B cell (primary cell): ENCODE measurements around the gene LRRC57. TPM values are rescaled to one million over a fixed set of nuclear protein-coding genes. Genes with fewer than 3 reads are reported as not detected.

Experiments
- ATAC-seq: fragments of 200-7000 bp; cut with Tn5 transposase; one replicate; pipeline ENCODE4 v1.10.0; 2021; ENCODE audit warnings: low read depth, mild to moderate bottlenecking, moderate number of reproducible peaks, moderate library complexity
- CTCF ChIA-PET: fragments of 350-600 bp; sonication (Branson Sonifier 250); formaldehyde crosslinking; loops from one replicate; lab custom pipeline; 2021; ENCODE audit warnings: antibody characterized with exemption, inconsistent platforms; lab: Charles Lee
- POLR2A ChIA-PET: fragments of 350-600 bp; sonication (Branson Sonifier 250); formaldehyde crosslinking; loops from one replicate; lab custom pipeline; 2021; ENCODE audit warnings: antibody characterized with exemption; lab: Charles Lee
- DNase-seq: peaks from one replicate; pipeline ENCODE4 v3.0.0; 2013
- H2AFZ ChIP-seq: 2 replicates; pipeline ENCODE4 v1.6.1; 2012; ENCODE audit warnings: mild to moderate bottlenecking, low read depth, low read length; ENCODE audit not compliant: insufficient read depth, poor library complexity, severe bottlenecking
- H3K27ac ChIP-seq, 2 donors: 1 replicate in 1 of 2; 2 replicates in 1 of 2; pipeline ENCODE4 v1.5.1; 2012 to 2013; ENCODE audit warnings: low read length in 2 of 2, mild to moderate bottlenecking in 2 of 2, moderate library complexity in 1 of 2
- H3K27me3 ChIP-seq, 4 experiments: fragments of 200-600 bp in 1 of 4; sonication (generic) in 1 of 4; replicated peaks in 1 of 4; 1 replicate in 2 of 4; 2 replicates in 2 of 4; pipeline versions ENCODE4 v1.6.1 to v1.7.0; 2013 to 2016; ENCODE audit warnings: low read length in 3 of 4, mild to moderate bottlenecking in 2 of 4, mixed read lengths in 1 of 4, moderate library complexity in 1 of 4; ENCODE audit not compliant: insufficient read depth in 4 of 4, control insufficient read depth in 3 of 4; ENCODE audit errors: control extremely low read depth in 1 of 4
- H3K36me3 ChIP-seq, 2 experiments: replicated peaks in 1 of 2; 1 replicate in 1 of 2; 2 replicates in 1 of 2; pipeline versions ENCODE4 v1.6.1 to v1.7.1; 2013; ENCODE audit warnings: low read length in 1 of 2; ENCODE audit not compliant: insufficient read depth in 2 of 2, control insufficient read depth in 1 of 2; ENCODE audit errors: control extremely low read depth in 1 of 2, extremely low read depth in 1 of 2
- H3K4me1 ChIP-seq, 2 donors: fragments of 200-600 bp in 1 of 2; sonication (generic) in 1 of 2; 1 replicate in 1 of 2; 2 replicates in 1 of 2; pipeline versions ENCODE4 v1.5.1 to v1.6.1; 2013 to 2017; ENCODE audit warnings: low read length in 2 of 2; ENCODE audit not compliant: control insufficient read depth in 2 of 2, insufficient read depth in 2 of 2
- H3K4me2 ChIP-seq: replicated peaks from 2 replicates; pipeline ENCODE3; 2012; ENCODE audit warnings: mild to moderate bottlenecking, low read depth, low read length; ENCODE audit not compliant: poor library complexity, severe bottlenecking
- H3K4me3 ChIP-seq, 5 experiments: fragments of 200-600 bp in 1 of 5; sonication (generic) in 1 of 5; 1 replicate in 3 of 5; 2 replicates in 2 of 5; pipeline versions ENCODE4 v1.5.1 to v1.7.0; 2011 to 2016; ENCODE audit warnings: low read length in 4 of 5, mild to moderate bottlenecking in 4 of 5, low read depth in 2 of 5, control low read depth in 1 of 5, moderate library complexity in 1 of 5; ENCODE audit not compliant: insufficient read depth in 1 of 5; ENCODE audit errors: control extremely low read depth in 1 of 5, extremely low read depth in 1 of 5
- H3K79me2 ChIP-seq: fragments of 200-600 bp; sonication (generic); one replicate; pipeline ENCODE4 v1.6.0; 2016; ENCODE audit warnings: low read length; ENCODE audit not compliant: control insufficient read depth, insufficient read depth
- H3K9ac ChIP-seq: fragments of 200-600 bp; sonication (generic); 2 replicates; pipeline ENCODE4 v1.6.1; 2017; ENCODE audit warnings: mild to moderate bottlenecking, low read length, moderate library complexity
- H3K9me3 ChIP-seq, 3 donors: one replicate each; pipeline versions ENCODE4 v1.6.1 to v1.7.1; 2013; ENCODE audit warnings: low read length in 2 of 3; ENCODE audit not compliant: control insufficient read depth in 2 of 3, insufficient read depth in 1 of 3; ENCODE audit errors: control extremely low read depth in 1 of 3
- H4K20me1 ChIP-seq: 2 replicates; pipeline ENCODE4 v1.6.0; 2012; ENCODE audit warnings: mild to moderate bottlenecking, low read length; ENCODE audit not compliant: insufficient read depth, control insufficient read depth, poor library complexity, severe bottlenecking
- H3K27ac Mint-ChIP-seq: one replicate; pipeline ENCODE4 v1.8.0; 2021; ENCODE audit warnings: mixed read lengths
- H3K27me3 Mint-ChIP-seq: one replicate; pipeline ENCODE4 v1.8.0; 2021; ENCODE audit warnings: mixed read lengths
- H3K4me1 Mint-ChIP-seq: one replicate; pipeline ENCODE4 v1.8.0; 2021; ENCODE audit warnings: mixed read lengths
- H3K4me3 Mint-ChIP-seq: one replicate; pipeline ENCODE4 v1.8.0; 2021; ENCODE audit warnings: mixed read lengths
- H3K9me3 Mint-ChIP-seq: one replicate; pipeline ENCODE4 v1.8.0; 2022; ENCODE audit warnings: mixed read lengths; ENCODE audit not compliant: insufficient read depth
- EZH2 ChIP-seq: IDR thresholded peaks from 2 replicates; pipeline ENCODE4 v1.6.1; 2012; ENCODE audit warnings: borderline replicate concordance, low read depth, mild to moderate bottlenecking, moderate library complexity, low read length; ENCODE audit not compliant: insufficient read depth, poor library complexity, severe bottlenecking
- WGBS: methylation state at CpG from one replicate; pipeline ENCODE4 v1.1.5; 2013; ENCODE audit warnings: missing lambda C conversion rate; ENCODE audit not compliant: insufficient coverage; 5-methylcytosine and 5-hydroxymethylcytosine counted together
- intact Hi-C: fragments of 100-400 bp; cut with micrococcal nuclease; formaldehyde crosslinking; loops from one replicate; pipeline ENCODE4 v1.10.0; 2022
- polyA plus RNA-seq: library from polyadenylated mRNA; depleted of rRNA; stranded (reverse); fragments of >200 nt; gene quantifications from 2 replicates; pipeline ENCODE4 v1.2.3, GENCODE V29; 2012
- total RNA-seq, 2 donors: library from RNA; stranded (reverse); fragments of 120-200 nt in 1 of 2; gene quantifications; 1 replicate in 1 of 2; 2 replicates in 1 of 2; pipeline versions ENCODE4 v1.2.3 to v1.2.4, GENCODE V29; 2013 to 2022
- TF ChIP-seq, protein P1 (sequence below): fragments of 200-600 bp; IDR thresholded peaks from one replicate; pipeline ENCODE4 v1.8.0; 2022; ENCODE audit warnings: antibody characterized with exemption, mild to moderate bottlenecking

The LRRC57 gene
- total and polyA plus RNA-seq, 2 donors (not counting 1 experiment from before 2014, with no cell fraction given): 13.9 to 25.4 TPM

DNA sequence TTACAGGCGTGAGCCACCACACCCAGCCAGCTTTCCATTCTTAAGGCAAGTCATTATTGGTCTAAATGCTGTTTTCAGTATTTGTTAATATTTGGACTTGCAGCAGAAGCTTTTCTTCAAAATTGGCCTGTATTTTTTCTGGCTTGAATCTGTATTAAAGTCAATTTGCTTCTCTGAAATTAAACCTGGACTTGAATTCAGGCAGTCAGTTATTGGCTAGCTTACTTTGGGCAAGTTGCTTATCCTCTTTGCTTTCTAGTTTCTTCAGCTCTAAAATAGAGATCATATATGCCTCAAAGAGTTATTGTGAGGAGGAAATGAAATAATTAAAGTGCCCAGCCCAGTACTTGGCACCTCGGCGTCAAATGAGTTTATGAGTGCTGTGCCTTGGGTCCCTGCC, 44.1 kb upstream of the LRRC57 start:
- Histone ChIP-seq H3K9me3 (no peaks in the 10 kb centered on the region), H3K4me3 (no peak overlapping the region), H3K27me3 (no peaks in the 10 kb centered on the region), H2AFZ (no peak overlapping the region), H3K27ac (no peak overlapping the region), H3K9ac (no peak overlapping the region), H4K20me1 (no peaks in the 10 kb centered on the region), H3K79me2 (no peaks in the 10 kb centered on the region), H3K4me1 (no peaks in the 10 kb centered on the region), H3K4me2 (no peak overlapping the region), H3K36me3 (peaks cover 0 to 2% of the 10 kb centered on the region in 2 experiments)
- no peak overlapping the region for H3K27ac Mint-ChIP-seq
- TF ChIP-seq EZH2: no peak
- TF ChIP-seq, protein P1, sequence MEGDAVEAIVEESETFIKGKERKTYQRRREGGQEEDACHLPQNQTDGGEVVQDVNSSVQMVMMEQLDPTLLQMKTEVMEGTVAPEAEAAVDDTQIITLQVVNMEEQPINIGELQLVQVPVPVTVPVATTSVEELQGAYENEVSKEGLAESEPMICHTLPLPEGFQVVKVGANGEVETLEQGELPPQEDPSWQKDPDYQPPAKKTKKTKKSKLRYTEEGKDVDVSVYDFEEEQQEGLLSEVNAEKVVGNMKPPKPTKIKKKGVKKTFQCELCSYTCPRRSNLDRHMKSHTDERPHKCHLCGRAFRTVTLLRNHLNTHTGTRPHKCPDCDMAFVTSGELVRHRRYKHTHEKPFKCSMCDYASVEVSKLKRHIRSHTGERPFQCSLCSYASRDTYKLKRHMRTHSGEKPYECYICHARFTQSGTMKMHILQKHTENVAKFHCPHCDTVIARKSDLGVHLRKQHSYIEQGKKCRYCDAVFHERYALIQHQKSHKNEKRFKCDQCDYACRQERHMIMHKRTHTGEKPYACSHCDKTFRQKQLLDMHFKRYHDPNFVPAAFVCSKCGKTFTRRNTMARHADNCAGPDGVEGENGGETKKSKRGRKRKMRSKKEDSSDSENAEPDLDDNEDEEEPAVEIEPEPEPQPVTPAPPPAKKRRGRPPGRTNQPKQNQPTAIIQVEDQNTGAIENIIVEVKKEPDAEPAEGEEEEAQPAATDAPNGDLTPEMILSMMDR: no peak
- ATAC-seq (no peak), DNase-seq (no peak)
- 100% methylated on average over 2 of the region's 3 CpGs for WGBS
- intact Hi-C loops: no loop called here
- H3K27me3 Mint-ChIP-seq: no peaks in the 10 kb centered on the region
- H3K4me3 Mint-ChIP-seq: no peak overlapping the region
- CTCF ChIA-PET: interaction anchor here (0.7 to 2.6 kb wide), 3 partner anchors 9 to 121 kb away, joined by 4 to 8 read pairs (median 6); no protein-coding TSS in a partner anchor
- no peaks in the 10 kb centered on the region for H3K9me3 Mint-ChIP-seq
- POLR2A ChIA-PET: no interaction called here
- H3K4me1 Mint-ChIP-seq: no peaks in the 10 kb centered on the region

DNA sequence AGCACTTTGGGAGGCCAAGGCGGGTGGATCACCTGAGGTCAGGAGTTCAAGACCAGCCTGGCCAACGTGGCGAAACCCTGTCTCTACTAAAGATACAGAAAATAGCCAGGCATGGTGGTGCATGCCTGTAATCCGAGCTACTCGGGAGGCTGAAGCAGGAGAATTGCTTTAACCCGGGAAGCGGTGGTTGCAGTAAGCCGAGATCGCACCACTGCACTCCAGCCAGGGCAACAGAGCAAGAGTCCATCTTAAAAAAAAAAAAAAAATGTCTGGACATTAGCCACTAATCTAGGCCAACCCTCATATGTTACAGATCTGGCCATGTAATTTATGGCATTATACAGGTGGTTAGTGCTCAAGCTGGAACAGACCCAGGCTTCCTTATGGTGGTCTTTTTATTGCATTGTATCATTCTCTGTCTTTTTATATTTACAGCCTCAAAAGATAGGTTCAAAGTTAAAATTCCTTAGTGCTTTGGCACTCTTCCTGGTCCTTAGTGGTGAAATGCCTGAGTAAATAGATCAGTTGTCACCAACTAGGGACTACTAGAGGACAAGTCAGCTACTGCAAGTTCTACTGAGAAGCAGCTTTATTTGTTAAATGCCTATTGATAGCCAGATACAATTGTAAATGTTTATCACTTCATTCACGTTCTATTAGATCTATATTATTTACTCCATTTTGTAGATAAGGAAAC, 42.8 kb upstream of the LRRC57 start:
- Histone ChIP-seq H2AFZ (no peak overlapping the region), H4K20me1 (no peaks in the 10 kb centered on the region), H3K4me2 (no peak overlapping the region), H3K27me3 (no peaks in the 10 kb centered on the region), H3K4me3 (no peak overlapping the region), H3K27ac (no peak overlapping the region), H3K9ac (no peak overlapping the region), H3K9me3 (no peaks in the 10 kb centered on the region), H3K4me1 (no peaks in the 10 kb centered on the region), H3K36me3 (peaks cover 0 to 2% of the 10 kb centered on the region in 2 experiments), H3K79me2 (no peaks in the 10 kb centered on the region)
- Mint-ChIP-seq H3K4me1 (no peaks in the 10 kb centered on the region), H3K27me3 (no peaks in the 10 kb centered on the region), H3K9me3 (no peaks in the 10 kb centered on the region), H3K4me3 (no peak overlapping the region), H3K27ac (no peak overlapping the region)
- 98% methylated on average over 7 of the region's 10 CpGs for WGBS
- ChIA-PET POLR2A (interaction anchor here (1.0 kb wide), 1 partner anchor 16 kb away, joined by 5 read pairs; the partner anchor contains the start of gene STARD9), CTCF (interaction anchor here (0.6 to 2.6 kb wide), 5 partner anchors 8 to 58 kb away, joined by 3 to 8 read pairs (median 3); no protein-coding TSS in a partner anchor)
- intact Hi-C loops: no loop called here
- TF ChIP-seq EZH2: no peak
- TF ChIP-seq, protein P1: peak; percentile 23
- DNase-seq (no peak), ATAC-seq (no peak)
